Measurements from ENCODE around the gene POLK.

Gene POLK

GRCh38 chr5:75534734-75535133, 23.0 kb downstream of the POLK start:
- no peak overlapping the region for H3K9ac ChIP-seq (ENCODE audit: low read length)

GRCh38 chr5:75536147-75536546, 24.5 kb downstream of the POLK start:
- Histone ChIP-seq H3K27ac (ENCODE audit: low read length) (no peak overlapping the region), H3K9me2 (replicated peaks; ENCODE audit: insufficient read depth, low read length) (no peaks in the 10 kb centered on the region), H3K4me2 (ENCODE audit: low read depth, low read length) (no peak overlapping the region), H3K27me3 (replicated peaks; ENCODE audit: insufficient read depth, low read length) (no peaks in the 10 kb centered on the region), H3K79me2 (ENCODE audit: low read length) (peaks cover 43% of the 10 kb centered on the region), H2AFZ (ENCODE audit: low read length) (no peak overlapping the region), H3K4me1 (ENCODE audit: low read length) (no peaks in the 10 kb centered on the region), H3K4me3 (ENCODE audit: low read length) (no peak overlapping the region), H4K20me1 (ENCODE audit: insufficient read depth, low read length) (no peaks in the 10 kb centered on the region), H3K9me3 (replicated peaks; ENCODE audit: insufficient read depth, low read length) (no peaks in the 10 kb centered on the region), H3F3A (ENCODE audit: insufficient read depth, low read length) (no peaks in the 10 kb centered on the region), H3K36me3 (replicated peaks; ENCODE audit: insufficient read depth, low read length) (no peaks in the 10 kb centered on the region), H3K9ac (ENCODE audit: low read length) (no peak overlapping the region)
- no peak for DNase-seq
- TF ChIP-seq EZH2 (optimal IDR thresholded peaks at IDR 0.05; ENCODE audit: low read depth, low read length) (no peak), EZH2phosphoT487 (IDR thresholded peaks at IDR 0.05; ENCODE audit: low read length) (no peak), CTCF (IDR thresholded peaks at IDR 0.05; ENCODE audit: low read length) (no peak)

More at GRCh38 chr5:75534734-75535133, 23.0 kb downstream of the POLK start:
- Histone ChIP-seq H3K4me2 (ENCODE audit: low read depth, low read length) (no peak overlapping the region), H2AFZ (ENCODE audit: low read length) (no peak overlapping the region), H3K9me3 (replicated peaks; ENCODE audit: insufficient read depth, low read length) (no peaks in the 10 kb centered on the region), H3K79me2 (ENCODE audit: low read length) (peaks cover 43% of the 10 kb centered on the region), H3K4me1 (ENCODE audit: low read length) (no peaks in the 10 kb centered on the region), H3K4me3 (ENCODE audit: low read length) (no peak overlapping the region), H3K27ac (ENCODE audit: low read length) (no peak overlapping the region), H3K36me3 (replicated peaks; ENCODE audit: insufficient read depth, low read length) (no peaks in the 10 kb centered on the region), H4K20me1 (ENCODE audit: insufficient read depth, low read length) (no peaks in the 10 kb centered on the region), H3K27me3 (replicated peaks; ENCODE audit: insufficient read depth, low read length) (no peaks in the 10 kb centered on the region), H3K9me2 (replicated peaks; ENCODE audit: insufficient read depth, low read length) (no peaks in the 10 kb centered on the region), H3F3A (ENCODE audit: insufficient read depth, low read length) (no peaks in the 10 kb centered on the region)
- TF ChIP-seq EZH2phosphoT487 (IDR thresholded peaks at IDR 0.05; ENCODE audit: low read length), result no peak
- no peak for TF ChIP-seq CTCF (IDR thresholded peaks at IDR 0.05; ENCODE audit: low read length)
- TF ChIP-seq EZH2 (optimal IDR thresholded peaks at IDR 0.05; ENCODE audit: low read depth, low read length), result no peak
- no peak for DNase-seq

- H3K79me2 ChIP-seq (ENCODE audit: low read length), result peaks cover 43% of the 10 kb centered on the region
- H3K4me3 ChIP-seq (ENCODE audit: low read length), result no peak overlapping the region
- no peak overlapping the region for H3K4me2 ChIP-seq (ENCODE audit: low read depth, low read length)
- H3K36me3 ChIP-seq (replicated peaks; ENCODE audit: insufficient read depth, low read length), result no peaks in the 10 kb centered on the region
- no peaks in the 10 kb centered on the region for H3K4me1 ChIP-seq (ENCODE audit: low read length)
- H3K9me2 ChIP-seq (replicated peaks; ENCODE audit: insufficient read depth, low read length), result no peaks in the 10 kb centered on the region
- TF ChIP-seq EZH2phosphoT487 (IDR thresholded peaks at IDR 0.05; ENCODE audit: low read length) (no peak), CTCF (IDR thresholded peaks at IDR 0.05; ENCODE audit: low read length) (no peak), EZH2 (optimal IDR thresholded peaks at IDR 0.05; ENCODE audit: low read depth, low read length) (no peak)
- H3K27ac ChIP-seq (ENCODE audit: low read length), result no peak overlapping the region
- H3F3A ChIP-seq (ENCODE audit: insufficient read depth, low read length), result no peaks in the 10 kb centered on the region
- no peak overlapping the region for H2AFZ ChIP-seq (ENCODE audit: low read length)
- DNase-seq, result no peak
- no peak overlapping the region for H3K9ac ChIP-seq (ENCODE audit: low read length)
- H3K9me3 ChIP-seq (replicated peaks; ENCODE audit: insufficient read depth, low read length), result no peaks in the 10 kb centered on the region
- H3K27me3 ChIP-seq (replicated peaks; ENCODE audit: insufficient read depth, low read length), result no peaks in the 10 kb centered on the region
- no peaks in the 10 kb centered on the region for H4K20me1 ChIP-seq (ENCODE audit: insufficient read depth, low read length)
Observed at GRCh38 chr5:75536694-75537360, 25.1 kb downstream of the POLK start.
